DOHH2 (cell line): Measurements from ENCODE around the gene CYP26C1.

ENCODE experiments used
- EZH2phosphoT487 ChIP-seq: fragments of 200-600 bp; sonication (generic); IDR thresholded peaks from 2 replicates; pipeline ENCODE4 v1.6.1; 2017; ENCODE audit warnings: borderline replicate concordance, mild to moderate bottlenecking, antibody characterized with exemption, low read length, moderate library complexity, mixed read lengths
- TF ChIP-seq, protein P1 (sequence below): fragments of 200-600 bp; sonication (generic); IDR thresholded peaks from one replicate; pipeline ENCODE4 v1.5.1; 2014; ENCODE audit warnings: antibody characterized with exemption, mild to moderate bottlenecking, low read depth, low read length; ENCODE audit not compliant: poor library complexity, severe bottlenecking

DNA sequence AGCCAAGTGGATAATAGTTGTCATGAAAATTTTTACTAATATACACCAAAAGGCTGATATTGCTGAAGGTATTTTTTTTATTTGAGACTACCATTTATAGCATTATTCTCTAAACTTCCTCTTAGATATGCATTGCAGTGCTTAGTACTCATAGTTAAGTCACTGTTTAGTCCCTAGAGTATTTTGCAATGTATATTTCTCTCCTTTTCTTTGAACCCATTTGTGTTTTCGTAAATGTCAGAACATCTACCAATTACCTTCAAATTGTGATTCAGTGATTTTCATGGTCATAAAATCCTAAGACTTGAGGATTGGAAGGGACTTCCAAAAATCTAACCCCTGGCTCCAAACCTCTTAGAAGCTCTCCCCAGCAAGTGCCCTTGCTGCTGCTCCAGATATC, 21.5 kb upstream of the CYP26C1 start:
- no peak for TF ChIP-seq EZH2phosphoT487
- TF ChIP-seq, protein P1, sequence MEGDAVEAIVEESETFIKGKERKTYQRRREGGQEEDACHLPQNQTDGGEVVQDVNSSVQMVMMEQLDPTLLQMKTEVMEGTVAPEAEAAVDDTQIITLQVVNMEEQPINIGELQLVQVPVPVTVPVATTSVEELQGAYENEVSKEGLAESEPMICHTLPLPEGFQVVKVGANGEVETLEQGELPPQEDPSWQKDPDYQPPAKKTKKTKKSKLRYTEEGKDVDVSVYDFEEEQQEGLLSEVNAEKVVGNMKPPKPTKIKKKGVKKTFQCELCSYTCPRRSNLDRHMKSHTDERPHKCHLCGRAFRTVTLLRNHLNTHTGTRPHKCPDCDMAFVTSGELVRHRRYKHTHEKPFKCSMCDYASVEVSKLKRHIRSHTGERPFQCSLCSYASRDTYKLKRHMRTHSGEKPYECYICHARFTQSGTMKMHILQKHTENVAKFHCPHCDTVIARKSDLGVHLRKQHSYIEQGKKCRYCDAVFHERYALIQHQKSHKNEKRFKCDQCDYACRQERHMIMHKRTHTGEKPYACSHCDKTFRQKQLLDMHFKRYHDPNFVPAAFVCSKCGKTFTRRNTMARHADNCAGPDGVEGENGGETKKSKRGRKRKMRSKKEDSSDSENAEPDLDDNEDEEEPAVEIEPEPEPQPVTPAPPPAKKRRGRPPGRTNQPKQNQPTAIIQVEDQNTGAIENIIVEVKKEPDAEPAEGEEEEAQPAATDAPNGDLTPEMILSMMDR = no peak
